Putamen (tissue), 1 donor: ENCODE data around the gene FRAS1.
"Not testable (repeated sequence)": the region's sequence is repeated elsewhere in the genome, so short reads cannot be mapped to it uniquely, and the experiment has no call there.

Experiments
- DNase-seq: peaks from one replicate; pipeline ENCODE4 v3.0.0-alpha.2; 2016; ENCODE audit warnings: low spot score

FRAS1 gene

DNA sequence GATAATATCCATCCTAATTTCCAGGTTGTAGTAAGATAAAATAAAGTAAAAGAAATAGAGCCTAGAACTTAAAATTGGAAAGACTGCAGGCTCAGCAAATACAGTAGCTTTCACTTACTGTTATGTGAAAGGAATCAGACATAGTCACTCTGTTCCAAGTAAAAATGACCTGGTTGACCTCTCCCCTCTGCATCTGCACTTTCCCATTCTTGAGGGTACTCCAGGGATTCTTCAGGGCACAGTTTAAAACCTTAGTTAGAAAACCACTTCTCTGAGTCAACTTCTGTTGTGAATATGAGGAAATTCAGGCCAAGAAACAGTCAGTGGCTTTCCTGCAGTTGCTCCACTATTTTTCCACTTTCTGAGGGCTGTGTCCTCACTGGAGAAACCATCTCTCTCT, 42.9 kb downstream of the FRAS1 start:
- no peak for DNase-seq

DNA sequence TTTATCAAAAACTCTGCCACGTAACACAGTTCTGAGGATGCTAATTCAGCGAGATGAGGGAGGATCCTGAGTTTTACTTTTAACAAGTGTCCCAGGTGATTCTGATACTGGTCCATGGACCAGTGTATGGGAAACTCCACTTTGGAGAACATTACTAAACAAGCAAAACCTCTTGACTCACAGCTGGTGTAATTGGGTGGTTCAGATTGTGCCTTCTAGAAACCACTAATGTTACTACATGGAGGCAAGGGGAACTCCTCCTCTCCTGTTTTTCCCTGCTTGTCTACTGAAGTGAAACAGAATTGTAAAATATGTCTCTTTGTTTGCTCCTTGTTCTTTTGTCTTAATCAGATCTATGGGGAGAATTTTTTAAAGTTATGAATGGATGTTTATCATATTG, 62.6 kb downstream of the FRAS1 start:
- DNase-seq, result no peak

DNA sequence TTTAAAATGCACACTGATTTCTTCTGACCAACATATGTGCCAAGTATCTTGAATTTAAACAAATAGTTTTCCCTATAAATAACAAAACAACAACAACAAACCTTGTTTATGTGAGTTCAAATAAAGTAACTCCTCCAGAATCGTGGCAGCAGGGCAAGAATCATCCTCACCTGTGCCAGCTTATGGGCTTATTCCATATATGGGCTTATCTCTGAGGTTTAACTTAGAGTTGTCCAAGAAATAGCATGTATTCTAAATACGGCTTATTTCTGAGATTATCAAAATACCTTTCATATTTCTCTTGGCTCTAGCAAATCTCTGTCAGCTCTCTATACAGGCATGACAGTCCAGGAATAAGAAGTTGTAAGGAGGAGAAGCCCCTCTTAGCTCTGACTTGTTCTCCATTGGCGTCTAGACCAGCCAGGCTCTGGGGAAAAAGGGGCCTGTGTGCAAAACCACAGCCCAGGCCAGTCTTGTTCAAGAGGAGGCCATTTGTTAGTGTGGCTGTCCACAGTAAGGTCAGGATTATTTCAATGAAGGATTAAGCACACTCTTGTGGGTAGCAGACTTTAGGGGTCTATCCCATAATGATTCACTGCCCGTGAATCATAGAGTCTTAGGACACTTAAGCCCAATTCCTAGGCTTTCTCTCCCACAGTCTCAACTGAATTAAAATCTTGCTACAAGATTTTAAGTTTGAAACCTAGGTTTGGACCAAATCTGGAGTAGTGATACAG, 63.2 kb downstream of the FRAS1 start:
- DNase-seq, result no peak

DNA sequence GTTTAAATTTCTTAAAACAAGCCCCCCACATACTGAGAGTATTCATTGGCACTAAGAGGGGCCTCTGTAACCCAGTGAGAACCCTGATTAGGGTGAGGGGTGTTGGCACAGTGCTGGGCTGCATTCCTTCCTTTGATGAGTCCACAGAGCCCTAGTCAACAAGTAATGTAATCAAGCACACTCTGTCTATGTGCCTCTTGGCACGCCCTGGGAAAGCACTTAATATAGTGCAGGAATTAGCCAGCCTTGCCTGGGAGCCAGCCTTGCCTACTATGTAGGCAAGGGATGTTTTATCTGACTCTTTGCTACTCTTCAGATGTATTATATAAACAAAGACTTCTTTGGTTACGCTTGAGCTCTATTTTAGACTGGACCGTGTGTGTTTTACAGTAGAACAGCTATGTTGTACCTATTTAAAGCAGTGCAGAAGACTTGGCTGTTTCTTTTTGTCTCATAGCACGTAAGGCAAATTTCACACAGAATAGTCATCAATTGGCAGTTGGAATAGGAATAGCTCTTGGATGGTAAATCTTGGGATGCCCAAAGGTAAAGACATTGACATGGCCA, 64.3 kb downstream of the FRAS1 start:
- no peak for DNase-seq

DNA sequence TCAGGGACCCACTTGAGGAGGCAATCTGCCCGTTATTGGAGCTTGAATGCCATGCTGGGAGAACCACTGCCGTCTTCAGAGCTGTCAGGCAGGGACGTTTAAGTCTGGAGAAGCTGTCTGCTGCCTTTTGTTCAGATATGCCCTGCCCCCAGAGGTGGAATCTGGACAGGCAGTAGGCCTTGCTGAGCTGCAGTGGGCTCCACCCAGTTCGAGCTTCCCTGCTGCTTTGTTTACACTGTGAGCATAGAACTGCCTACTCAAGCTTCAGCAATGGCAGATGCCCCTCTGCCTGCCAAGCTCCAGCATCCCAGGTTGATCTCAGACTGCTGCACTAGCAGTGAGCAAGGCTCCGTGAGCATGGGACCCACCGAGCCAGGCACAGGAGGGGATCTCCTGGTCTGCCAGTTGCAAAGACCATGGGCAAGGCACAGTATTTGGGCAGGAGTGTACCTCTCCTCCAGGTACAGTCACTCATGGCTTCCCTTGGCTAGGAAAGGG, 68.8 kb downstream of the FRAS1 start:
- DNase-seq, result not testable (repeated sequence)

DNA sequence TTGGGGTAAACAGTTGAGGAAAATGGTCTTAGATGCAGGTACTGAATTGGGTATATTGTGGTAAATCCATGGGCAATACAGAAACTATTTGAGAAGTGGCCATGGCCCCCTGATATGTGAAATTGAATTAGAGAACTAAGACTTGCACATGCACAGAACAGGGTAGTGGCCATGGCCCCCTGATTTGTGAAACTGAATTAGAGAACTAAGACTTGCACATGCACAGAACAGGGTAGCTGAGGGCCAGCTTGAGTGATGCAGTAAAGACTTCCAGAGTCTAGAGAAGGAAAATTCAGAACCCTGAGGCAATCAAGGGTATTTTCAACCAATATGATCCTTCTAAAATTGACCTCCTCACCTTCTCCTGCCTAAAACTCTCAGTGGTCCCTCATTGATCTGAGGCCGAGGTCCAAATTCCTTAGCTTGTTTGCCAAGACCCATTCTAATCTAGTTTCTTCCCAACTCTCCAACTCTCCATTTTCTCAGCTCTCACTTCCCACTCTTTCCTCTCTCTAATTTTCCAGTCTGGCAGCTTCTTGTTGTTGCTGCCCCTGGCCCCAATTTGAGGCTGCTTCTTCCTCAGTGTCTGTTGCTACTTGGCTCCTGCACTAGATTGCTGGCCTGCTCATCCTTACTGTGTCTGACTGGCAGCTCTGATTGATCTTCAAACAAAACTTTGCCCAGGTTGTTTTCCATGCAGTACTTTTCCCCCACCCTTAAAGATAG, 72.4 kb downstream of the FRAS1 start:
- DNase-seq, result no peak

DNA sequence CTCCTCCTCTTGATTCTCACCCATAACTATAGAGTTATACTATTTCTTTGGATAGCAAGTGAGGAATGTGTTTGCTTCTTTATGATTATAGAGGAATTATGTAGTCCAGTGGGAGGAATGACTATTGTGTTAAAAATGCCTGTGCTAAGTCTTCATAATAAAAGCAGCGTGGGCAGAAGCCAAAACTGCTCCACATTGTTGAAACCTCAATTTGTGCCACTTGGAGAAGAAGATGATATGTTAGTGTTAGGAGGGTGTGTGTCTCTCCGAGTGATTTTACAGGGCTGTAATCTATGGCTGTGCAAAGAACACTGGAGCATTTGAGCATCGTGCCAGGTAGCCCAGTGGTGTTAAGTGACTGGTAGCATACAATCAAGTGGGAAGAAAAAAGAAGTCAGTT, 74.3 kb downstream of the FRAS1 start:
- DNase-seq, result peak; percentile 18

DNA sequence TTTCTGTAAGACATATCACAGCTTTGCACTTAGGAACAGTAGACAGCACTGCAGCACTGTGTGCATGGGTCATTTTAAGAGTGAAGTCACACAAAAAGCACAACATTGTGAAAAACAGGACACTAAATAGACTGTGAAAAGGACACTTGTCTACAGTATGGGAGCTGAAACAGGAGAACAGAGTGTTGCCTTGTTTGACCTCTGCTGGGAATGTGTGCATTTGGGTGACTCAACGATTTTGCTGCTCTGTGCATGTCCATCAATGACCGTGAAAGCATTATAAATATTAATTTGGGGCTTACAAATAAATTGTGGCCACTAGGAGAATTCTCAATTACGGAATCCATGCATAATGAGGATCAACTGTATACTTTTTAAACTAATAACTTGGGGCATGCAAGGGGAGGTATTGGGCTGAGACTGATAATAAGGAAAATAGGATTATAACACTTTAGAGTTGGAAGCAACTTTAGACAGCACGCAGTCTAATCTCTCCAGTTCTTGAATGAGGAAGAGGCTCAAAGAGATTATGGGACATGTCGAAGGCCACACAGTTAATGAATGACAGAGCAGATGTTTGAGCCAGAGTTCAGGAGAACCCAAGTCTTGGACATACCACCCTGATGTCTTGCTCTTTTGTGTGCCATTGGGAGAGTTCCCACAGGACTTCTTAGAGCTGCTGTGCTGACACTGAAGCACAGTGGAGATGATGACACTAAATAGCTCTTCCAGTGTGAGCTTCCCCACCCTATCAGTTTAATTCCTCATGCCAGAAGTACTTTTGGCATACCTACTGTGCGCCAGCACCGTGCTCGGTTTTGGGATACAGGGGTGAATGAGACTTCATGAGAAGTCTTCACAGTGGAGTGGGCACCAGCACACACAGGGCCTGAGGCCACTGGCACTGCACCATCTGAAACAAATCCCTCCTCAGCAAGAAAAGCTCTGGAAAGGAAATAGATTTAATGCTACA, 79.3 kb downstream of the FRAS1 start:
- no peak for DNase-seq

DNA sequence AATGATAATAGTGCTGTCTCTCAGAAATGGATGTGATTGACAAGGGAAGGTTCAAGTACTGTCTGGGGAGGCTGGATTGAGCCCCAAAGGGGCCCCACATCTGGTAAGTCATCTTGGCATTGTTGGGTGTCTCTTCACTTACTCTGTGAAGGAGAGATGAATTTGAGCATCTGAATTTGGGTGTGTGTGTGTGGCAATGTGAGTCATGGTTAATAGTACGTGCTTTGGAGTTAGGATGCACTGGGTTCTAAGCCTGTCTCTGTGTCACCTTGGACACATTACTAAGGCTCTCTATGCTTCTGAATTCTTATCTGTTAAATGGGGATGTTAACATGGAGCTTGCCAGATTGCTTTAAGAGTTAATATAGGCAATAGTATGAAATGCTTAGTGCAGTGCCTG, 80.4 kb downstream of the FRAS1 start:
- DNase-seq, result no peak

DNA sequence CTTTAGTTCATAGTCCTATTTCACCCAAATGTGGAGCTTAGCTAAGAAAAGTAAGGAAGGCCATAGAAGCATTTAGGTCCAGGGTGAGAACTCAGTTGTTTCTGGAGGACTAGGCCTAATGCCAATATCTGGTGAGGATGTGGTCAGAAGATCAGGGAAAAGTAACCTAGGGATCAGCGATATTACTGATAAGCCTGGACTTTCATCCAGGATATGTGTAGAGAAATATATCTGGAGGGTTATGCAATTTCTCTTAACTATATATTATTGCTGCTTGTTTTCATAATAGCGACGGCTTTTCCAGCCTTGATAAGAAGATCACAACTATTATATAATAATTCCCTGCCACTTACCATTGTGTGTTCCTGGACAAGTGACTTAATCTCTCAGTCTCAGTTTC, 81.1 kb downstream of the FRAS1 start:
- no peak for DNase-seq

DNA sequence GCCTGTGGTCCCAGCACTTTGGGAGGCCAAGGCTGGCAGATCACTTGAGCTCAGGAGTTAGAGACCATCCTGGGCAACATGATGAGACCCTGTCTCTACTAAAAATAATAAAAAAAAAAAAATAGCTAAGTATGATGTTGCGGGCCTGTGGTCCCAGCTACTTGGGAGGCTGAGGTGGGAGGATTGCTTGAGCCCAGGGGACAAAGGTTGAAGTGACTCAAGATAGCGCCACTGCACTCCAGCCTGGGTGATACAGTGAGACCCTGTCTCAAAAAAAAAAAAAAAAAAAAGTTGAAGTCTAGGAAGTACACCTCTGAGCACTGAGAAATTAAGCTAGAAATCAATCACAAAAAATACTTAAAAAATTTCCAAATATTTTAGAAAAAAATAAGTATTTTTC, 86.5 kb downstream of the FRAS1 start:
- DNase-seq, result no peak

DNA sequence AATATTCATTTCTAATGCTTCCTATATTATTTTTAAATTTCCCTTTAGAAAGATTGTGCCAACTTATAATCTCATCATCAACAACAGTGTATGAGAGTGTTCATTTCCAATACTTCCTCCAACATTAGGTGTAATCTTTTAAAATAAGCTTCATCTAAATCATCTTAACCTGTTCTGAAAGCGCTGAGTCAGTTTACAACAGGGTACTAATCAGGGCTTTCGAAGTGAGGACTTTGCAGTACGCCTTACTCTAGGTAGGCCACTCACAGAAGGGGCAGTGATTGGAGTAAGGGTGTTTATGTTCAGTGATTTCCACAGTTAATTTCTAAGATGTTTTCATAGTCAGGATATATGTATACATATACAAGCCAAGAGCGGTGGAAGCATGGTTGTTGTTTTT, 87.9 kb downstream of the FRAS1 start:
- DNase-seq, result no peak

DNA sequence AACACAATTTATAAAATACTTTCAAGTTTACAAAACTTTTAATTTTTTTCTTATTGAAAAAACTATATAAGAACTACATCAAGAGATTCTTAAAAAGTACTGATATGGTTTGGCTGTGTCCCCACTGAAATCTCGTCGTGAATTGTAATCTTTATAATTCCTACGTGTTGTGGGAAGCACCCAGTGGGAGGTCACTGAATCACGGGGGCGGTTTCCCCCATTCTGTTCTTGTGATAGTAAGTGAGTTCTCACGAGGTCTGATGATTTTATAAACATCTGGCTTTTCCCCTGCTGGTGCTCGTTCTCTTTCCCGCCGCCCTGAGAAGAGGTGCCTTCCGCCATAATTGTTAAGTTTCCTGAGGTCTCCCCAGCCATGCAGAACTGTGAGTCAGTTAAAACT, 88.5 kb downstream of the FRAS1 start:
- no peak for DNase-seq

DNA sequence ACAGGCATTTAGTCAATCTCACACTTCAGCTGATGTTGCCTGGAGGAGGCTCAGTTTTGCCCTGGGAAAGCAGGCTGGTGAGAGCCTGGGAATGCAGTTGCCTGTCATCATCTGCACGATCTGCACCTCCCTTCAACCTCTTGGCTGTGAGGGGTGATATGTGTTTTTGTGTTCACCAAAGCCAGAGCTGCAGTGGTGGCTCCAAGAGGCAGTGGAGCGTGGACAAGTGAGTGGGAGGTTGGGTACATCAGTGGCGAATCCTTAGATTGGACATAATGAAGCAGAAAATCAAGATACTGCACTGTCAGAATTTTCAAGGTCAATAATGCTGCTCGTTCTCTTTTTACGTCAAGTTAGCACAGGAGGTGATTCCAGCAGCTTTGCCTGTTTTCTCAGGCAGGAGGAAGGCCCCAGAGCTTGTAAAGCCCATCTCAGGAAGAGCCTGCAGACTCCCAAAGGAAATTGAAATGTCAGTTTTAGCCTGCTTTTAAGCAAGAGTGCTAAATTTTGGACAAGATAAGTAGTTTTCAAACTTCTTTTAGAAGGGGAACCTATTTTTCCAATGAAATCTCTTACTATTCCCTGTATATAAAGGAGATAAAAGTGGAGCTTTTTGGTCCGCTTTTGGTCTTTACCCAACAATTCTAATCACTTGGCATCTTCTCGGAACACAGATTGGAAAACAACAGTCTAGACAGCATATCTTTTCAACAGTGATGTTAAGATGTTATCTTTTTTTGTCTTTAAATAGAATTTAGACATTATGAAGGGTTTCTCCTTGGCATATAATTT, 92.8 kb downstream of the FRAS1 start:
- no peak for DNase-seq

DNA sequence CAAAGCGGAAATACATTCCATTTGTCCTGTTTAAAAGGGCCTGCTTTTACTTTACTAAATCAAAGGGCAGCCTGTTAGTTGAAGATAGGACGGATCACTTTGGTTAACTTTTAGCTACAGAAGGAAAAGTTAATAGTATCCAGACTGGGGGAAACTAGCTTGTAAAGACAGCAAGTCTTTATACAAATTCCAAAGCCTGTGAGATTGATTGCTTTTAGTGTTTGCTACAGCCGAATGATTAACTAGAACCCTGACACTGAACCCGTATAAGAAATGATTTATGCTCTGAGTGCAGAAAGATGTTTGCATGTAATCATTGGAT, 93.4 kb downstream of the FRAS1 start:
- DNase-seq, result no peak

DNA sequence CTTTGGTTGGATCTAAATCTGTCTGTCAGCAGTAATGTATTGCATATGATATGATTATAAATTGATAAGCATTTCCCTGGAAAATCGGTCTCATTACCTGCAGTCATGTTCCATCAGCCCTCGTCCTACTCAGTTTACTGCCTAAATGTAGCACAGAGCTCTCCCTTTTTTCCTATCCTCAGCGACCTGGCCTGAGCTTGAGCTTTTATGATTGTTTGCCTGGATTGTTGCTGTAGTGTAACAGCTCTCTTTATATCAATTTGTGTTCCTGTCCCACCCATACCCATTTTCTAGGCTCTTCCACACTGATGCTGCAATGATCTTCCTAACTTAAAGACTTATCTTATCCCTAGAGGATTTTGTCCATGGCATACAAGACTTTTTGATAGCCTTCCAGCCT, 95.7 kb downstream of the FRAS1 start:
- DNase-seq, result no peak

DNA sequence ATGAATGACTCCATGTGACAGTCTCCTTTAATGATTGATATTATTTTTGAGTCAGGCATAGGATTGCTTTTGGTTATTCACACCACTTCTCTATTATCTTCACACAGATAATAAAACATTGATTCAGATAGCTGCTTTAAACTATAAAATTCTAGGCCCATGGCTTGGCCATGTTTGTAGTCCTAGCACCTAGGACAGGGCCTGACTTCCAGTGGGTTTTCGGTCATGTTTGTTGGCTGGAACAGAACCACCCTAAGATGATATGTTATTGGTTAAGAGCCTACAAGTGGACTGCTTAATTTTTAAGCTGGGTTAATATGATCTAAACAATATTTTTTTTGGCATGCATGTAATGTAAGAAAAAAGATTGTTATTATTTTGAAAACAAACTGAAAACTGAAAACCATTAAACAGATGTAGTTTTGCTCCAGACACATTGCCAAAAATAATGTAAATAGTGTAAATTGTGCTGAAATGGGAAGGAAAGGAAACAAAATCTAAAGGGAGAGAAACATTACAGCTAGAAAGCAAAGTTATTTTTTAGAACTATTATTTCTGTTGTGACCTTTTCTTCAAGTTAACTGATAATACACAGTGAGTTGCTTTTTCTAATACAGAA, 98.0 kb downstream of the FRAS1 start:
- DNase-seq, result no peak

DNA sequence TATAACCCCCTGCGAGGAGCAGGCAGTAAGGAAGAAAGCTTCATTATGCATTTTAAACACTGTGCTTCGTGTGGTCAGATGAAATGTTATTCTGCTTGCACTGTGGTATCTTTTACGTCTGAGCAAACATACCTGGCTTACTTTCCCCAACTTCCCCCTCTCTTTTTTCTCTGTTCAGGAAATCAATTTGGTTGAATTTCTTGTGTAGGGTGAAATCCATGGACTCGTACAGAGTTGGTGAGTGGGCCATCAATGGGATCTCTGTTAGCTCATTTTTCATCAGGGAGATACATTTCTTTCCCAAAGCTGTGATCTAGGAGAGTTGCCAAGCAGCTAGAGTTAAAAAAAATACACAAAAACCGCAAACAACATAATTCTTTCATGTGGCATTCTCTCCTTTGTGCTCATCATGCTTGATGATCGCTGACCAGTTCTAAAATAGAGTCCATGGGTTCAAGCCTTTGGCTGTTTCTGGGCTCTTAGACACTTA, 98.5 kb downstream of the FRAS1 start:
- no peak for DNase-seq

DNA sequence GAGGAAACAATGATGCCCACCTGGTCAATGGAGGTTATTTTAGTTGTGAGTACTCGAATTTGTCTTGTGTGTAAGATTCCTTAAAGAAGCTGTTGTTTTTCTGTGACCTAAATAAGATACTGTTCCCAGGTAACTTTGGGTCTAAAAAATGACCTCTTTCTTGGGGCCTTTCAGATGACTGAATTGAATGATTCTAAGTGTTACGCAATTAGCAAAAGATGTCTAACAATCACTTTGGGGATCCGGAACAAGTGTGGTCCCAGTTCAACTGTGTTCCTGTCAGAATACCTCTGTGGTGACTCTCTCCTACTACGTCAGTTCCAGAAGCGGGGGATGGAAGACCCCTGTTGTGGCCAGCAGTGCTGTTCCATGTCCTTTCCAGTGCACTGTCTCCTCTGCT, 99.4 kb downstream of the FRAS1 start:
- DNase-seq, result no peak

DNA sequence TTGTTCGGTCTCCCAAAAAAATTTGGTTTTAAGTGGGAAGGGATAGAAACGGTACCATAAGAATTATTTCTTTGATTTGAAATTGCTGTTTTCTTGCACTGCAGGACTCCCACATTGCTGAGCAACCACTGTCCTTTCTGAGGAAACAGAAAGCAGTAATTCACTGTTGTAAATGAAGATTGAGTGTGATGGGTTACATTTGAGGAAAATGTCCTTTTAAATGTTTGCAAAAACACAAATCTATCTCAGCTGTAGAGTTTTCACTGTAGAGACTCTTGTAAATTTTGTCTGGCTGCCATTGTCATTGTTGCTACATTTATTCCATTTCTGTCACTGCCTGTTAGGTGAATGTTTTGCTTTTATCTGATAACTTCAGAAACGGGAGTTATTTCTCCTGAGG, 105.2 kb downstream of the FRAS1 start:
- no peak for DNase-seq

DNA sequence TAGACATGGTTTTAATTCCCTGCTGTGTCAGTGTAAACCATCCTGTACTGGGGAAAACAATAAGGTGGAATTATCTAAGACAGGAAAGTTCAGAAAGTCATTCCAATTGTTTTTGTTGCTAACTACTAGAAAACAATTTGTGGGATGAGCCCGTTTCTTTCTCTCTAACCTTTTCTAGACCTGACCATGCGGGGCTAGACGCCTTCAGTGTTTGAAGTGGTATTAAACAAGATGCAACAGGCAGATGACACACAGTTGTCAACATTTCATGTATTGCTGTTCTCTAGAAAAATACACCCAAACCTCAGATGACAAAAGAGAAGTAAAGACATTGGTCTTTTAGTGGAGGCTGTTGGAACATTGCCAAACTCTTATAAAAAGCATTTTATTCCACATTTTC, 105.7 kb downstream of the FRAS1 start:
- DNase-seq, result no peak
